IPS DF 4.7 (cell line): Measurements from ENCODE around the gene CORO2A.
"Not testable (repeated sequence)": the region's sequence is repeated elsewhere in the genome, so short reads cannot be mapped to it uniquely, and the experiment has no call there.

Experiments
- DNase-seq: peaks from one replicate; pipeline ENCODE4 v3.0.0-alpha.2; 2013; ENCODE audit warnings: low spot score; ENCODE audit errors: extremely low read depth

Gene CORO2A

GRCh38 chr9:98085944-98086343 lies 106.5 kb downstream of the CORO2A start:
- DNase-seq: no peak

DNA sequence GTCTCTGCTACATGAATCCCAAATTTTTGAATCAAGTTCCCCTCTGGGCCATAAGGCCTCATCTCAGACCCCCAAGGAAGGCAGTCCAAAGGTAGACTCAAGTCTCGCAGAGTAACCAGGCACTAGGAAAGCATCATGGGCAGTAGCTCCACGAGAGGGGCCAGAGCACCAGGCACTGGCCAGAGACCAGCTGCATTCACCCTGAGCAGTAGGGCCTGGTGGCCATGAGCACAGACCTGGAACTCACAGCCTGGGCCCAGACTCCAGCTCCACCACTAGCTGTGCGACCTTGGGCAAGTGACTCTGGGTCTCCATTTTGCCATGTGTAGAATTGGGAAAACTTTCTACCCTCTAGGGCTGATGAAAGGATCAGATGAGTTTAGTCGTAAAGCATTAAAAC lies 107.4 kb downstream of the CORO2A start:
- no peak for DNase-seq

DNA sequence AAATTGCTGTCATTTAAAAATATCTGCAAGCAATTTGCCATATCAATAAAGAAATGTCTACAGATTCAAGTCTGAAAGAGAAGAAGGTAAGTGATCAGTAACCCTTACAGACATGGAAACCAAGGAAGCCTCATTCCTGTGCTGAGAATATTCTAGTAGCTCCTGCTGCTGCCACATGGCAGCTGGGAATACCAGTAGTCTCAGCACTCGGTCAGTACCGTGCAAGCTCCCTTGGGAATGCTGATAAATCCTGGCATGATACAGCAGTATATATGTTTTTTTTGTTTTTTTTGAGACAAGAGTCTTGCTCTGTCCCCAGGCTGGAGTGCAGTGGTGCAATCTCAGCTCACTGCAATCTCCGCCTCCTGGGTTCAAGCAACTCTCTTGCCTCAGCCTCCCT lies 108.0 kb downstream of the CORO2A start:
- DNase-seq: no peak

- no peak for DNase-seq
These were observed 108.8 kb downstream of the CORO2A start for GRCh38 chr9:98083566-98084183.

DNA sequence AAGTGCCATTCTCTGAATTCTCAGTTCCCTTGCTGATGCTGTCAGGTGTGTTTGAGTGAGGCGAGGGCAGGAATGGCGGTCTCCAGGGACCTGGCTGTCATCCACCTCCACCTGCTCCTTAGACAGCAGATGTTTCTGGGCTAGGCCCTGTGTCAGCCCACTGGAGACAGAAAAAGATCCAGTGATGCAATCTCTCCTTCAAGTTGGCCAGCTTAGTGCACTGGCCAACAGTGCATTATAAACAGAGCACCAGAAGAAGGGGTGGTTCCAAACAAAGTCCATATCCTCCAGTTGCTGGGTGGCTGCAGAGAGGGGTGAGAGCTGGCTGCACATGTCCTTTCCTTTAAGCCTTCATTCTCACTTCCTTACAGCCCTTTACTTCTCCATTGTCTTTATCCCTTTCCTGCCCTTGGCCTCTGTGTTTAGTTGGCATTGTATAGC lies 109.4 kb downstream of the CORO2A start:
- no peak for DNase-seq

- no peak for DNase-seq
These were observed 110.8 kb downstream of the CORO2A start for GRCh38 chr9:98081477-98082219.

DNA sequence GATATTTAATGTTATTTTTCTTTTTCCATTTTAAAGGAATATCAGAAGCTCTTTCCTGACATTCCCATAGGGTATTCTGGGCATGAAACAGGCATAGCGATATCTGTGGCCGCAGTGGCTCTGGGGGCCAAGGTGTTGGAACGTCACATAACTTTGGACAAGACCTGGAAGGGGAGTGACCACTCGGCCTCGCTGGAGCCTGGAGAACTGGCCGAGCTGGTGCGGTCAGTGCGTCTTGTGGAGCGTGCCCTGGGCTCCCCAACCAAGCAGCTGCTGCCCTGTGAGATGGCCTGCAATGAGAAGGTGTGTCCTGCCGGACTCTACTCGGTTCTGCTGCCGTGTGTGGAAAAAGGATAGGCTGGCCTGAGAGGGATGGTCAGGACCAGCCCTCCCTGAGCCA lies 111.7 kb downstream of the CORO2A start:
- DNase-seq: no peak

- DNase-seq: no peak
These were observed 112.1 kb downstream of the CORO2A start for GRCh38 chr9:98080326-98080725.

GRCh38 chr9:98078895-98079294 lies 113.5 kb downstream of the CORO2A start:
- DNase-seq: no peak

DNA sequence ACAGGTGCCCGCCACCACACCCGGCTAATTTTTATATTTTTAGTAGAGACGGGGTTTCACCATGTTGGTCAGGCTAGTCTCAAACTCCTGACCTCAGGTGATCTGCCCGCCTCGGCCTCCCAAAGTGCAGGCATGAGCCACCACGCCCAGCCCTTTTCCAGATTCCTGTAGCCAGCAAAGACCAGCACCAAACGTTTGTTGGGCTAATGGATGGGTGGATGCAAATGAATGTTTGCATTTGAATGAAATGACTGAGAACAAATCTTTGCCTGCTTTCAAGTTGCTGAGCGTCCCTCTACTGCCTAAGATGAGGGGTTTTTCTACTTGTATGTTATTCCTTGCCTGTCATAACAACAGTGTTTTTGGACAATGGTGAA lies 115.9 kb downstream of the CORO2A start:
- not testable (repeated sequence) for DNase-seq

- no peak for DNase-seq
These were observed 117.1 kb downstream of the CORO2A start for GRCh38 chr9:98075332-98075805.

DNA sequence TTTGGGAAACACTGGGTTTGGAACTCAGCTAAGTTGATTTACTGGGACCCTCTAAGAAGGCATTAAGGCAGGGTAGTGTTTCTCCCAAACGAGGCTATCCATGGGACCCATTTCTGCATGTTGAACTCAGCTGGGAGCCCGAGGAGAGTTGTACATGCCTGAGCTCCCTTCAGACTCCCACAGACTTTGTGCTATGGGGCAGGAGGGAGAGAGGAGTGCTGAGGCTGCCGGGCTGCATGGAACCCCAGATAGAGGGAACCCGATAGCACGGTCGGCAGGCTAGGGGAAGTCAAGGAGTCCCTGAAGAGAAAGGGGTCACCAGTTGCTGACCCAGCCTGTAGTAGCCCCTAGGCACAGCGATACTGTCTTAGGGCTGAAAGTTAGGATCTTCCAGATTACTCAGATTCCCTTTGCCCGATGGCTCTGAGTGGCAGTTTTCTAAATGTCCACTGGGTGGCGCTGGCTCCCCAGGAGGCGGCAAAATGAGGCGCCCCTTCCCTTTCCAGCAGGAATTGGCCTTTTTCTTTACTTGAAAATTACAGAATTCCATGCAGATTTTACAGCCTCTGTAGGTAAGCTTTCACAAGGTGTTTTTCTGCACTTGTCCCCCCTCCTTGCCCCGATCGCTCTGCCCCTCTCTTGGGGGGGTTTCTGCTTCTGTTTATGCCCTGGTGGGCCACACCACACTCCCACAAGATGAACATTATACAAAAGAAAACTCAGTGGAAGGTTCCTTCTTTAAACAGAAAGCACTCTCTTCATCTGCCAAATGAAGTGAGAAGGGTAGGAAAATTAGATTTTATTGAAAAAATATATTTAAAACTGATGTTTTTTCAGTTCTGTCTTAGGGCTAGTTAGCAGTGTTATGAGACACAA lies 118.1 kb downstream of the CORO2A start:
- DNase-seq: no peak

- DNase-seq: no peak
These were observed 120.7 kb downstream of the CORO2A start for GRCh38 chr9:98071737-98072136.
